Lung (tissue), 12 donors: ENCODE results near the gene DNAJC1. TPM values are rescaled to one million over a fixed set of nuclear protein-coding genes. Genes with fewer than 3 reads are reported as not detected.

Experiments used
- ATAC-seq: fragments of 200-7000 bp; cut with Tn5 transposase; one replicate; pipeline ENCODE4 v1.9.1; 2020; ENCODE audit warnings: moderate number of reproducible peaks; ENCODE audit not compliant: insufficient read depth, low FRiP score
- DNase-seq, 3 donors: peaks; one replicate each; pipeline ENCODE4 v3.0.0-alpha.2; 2013 to 2017
- H3K27ac ChIP-seq, 2 donors: one replicate each; pipeline ENCODE4 v1.5.1; 2013; ENCODE audit warnings: mild to moderate bottlenecking in 2 of 2, moderate library complexity in 2 of 2, control low read depth in 1 of 2, inconsistent platforms in 1 of 2, low read depth in 1 of 2, low read length in 1 of 2
- H3K27me3 ChIP-seq, 3 donors: one replicate each; pipeline ENCODE4 v1.5.1; 2013; ENCODE audit warnings: low read length in 2 of 3; ENCODE audit not compliant: control insufficient read depth in 3 of 3, insufficient read depth in 3 of 3
- H3K36me3 ChIP-seq, 4 donors: one replicate each; pipeline ENCODE4 v1.5.1; 2013; ENCODE audit warnings: low read length in 4 of 4, mild to moderate bottlenecking in 1 of 4, moderate library complexity in 1 of 4; ENCODE audit not compliant: control insufficient read depth in 4 of 4, insufficient read depth in 4 of 4
- H3K4me1 ChIP-seq, 5 donors: one replicate each; pipeline ENCODE4 v1.5.1; 2013; ENCODE audit warnings: low read length in 5 of 5, mild to moderate bottlenecking in 2 of 5, moderate library complexity in 1 of 5; ENCODE audit not compliant: control insufficient read depth in 5 of 5, insufficient read depth in 5 of 5
- H3K4me3 ChIP-seq: one replicate; pipeline ENCODE4 v1.5.1; 2013; ENCODE audit warnings: mild to moderate bottlenecking, control low read depth, moderate library complexity
- H3K9ac ChIP-seq, 2 donors: one replicate each; pipeline ENCODE4 v1.5.1; 2013; ENCODE audit warnings: low read length in 2 of 2, control low read depth in 1 of 2; ENCODE audit not compliant: insufficient read depth in 1 of 2
- H3K9me3 ChIP-seq, 4 donors: one replicate each; pipeline ENCODE4 v1.5.1; 2013; ENCODE audit warnings: low read length in 3 of 4, mild to moderate bottlenecking in 1 of 4, moderate library complexity in 1 of 4; ENCODE audit not compliant: control insufficient read depth in 4 of 4, insufficient read depth in 3 of 4
- CTCF ChIP-seq: IDR thresholded peaks from 2 replicates; pipeline ENCODE4 v1.5.1; 2012; ENCODE audit warnings: mild to moderate bottlenecking; ENCODE audit errors: control extremely low read depth, extremely low read depth
- WGBS, 2 donors: extraction: QIAGEN DNeasy Blood & Tissue Kit; methylation state at CpG; one replicate each; pipeline ENCODE4 v1.1.7; 2013; 5-methylcytosine and 5-hydroxymethylcytosine counted together
- polyA plus RNA-seq, 2 donors: library from polyadenylated mRNA; stranded (reverse); fragments of 200-250 nt; gene quantifications; one replicate each; pipeline ENCODE4 v1.2.1, GENCODE V29; 2013
- total RNA-seq, 2 donors: library from RNA; depleted of rRNA in 1 of 2; stranded (reverse); fragments of >200 nt in 1 of 2; gene quantifications; one replicate each; pipeline ENCODE4 v1.2.1, GENCODE V29; 2014 to 2021
- donor health status: control.
- donor health status: control.
- donor health status: Bipolar disorder and iron deficiency.
- donor health status: healthy.
- donor health status: DM: yes; HTN: yes; CAD: no.

DNAJC1 gene
- total and polyA plus RNA-seq, 4 donors = 31.0 to 38.2 (median 35.6) TPM

GRCh38 chr10:21808550-21808949, 195.0 kb downstream of the DNAJC1 start:
- 92 to 97% methylated on average over 3 of the region's 3 CpGs for WGBS, 2 donors
- Histone ChIP-seq H3K36me3 (peaks cover 0 to under 1% (median 0%) of the 10 kb centered on the region in 4 donors), H3K4me1 (peaks cover 0 to 5% (median 0%) of the 10 kb centered on the region in 5 donors), H3K9ac (no peak overlapping the region), H3K27ac (no peak overlapping the region), H3K4me3 (no peak overlapping the region), H3K9me3 (no peaks in the 10 kb centered on the region), H3K27me3 (no peaks in the 10 kb centered on the region)
- DNase-seq (no peak), ATAC-seq (no peak)
- TF ChIP-seq CTCF = no peak

- no peaks in the 10 kb centered on the region for H3K9me3 ChIP-seq
- H3K4me3 ChIP-seq = no peak overlapping the region
- no peaks in the 10 kb centered on the region for H3K27me3 ChIP-seq
- no peak for TF ChIP-seq CTCF
- H3K27ac ChIP-seq = no peak overlapping the region
- H3K9ac ChIP-seq = no peak overlapping the region
- H3K36me3 ChIP-seq = no peaks in the 10 kb centered on the region
- DNase-seq = no peak
- no peak for ATAC-seq
- H3K4me1 ChIP-seq = peaks cover 0 to 5% (median 0%) of the 10 kb centered on the region in 5 donors
- 75 to 81% methylated on average over 5 of the region's 5 CpGs for WGBS, 2 donors
Observed at GRCh38 chr10:21807180-21807579, 196.3 kb downstream of the DNAJC1 start.

GRCh38 chr10:21803374-21803773, 200.2 kb downstream of the DNAJC1 start:
- Histone ChIP-seq H3K27ac (no peak overlapping the region), H3K27me3 (no peaks in the 10 kb centered on the region), H3K36me3 (peaks cover 0 to 4% (median 0%) of the 10 kb centered on the region in 4 donors), H3K4me1 (peaks cover 0 to 5% (median 0%) of the 10 kb centered on the region in 5 donors), H3K4me3 (no peak overlapping the region), H3K9ac (no peak overlapping the region), H3K9me3 (no peaks in the 10 kb centered on the region)
- DNase-seq = no peak
- 8 to 78% methylated on average over 1 of the region's 1 CpG for WGBS, 2 donors
- no peak for TF ChIP-seq CTCF
- no peak for ATAC-seq

- H3K4me1 ChIP-seq = peaks cover 0 to 5% (median 0%) of the 10 kb centered on the region in 5 donors
- H3K9ac ChIP-seq = no peak overlapping the region
- WGBS, 2 donors = 97 to 99% methylated on average over 5 of the region's 5 CpGs
- TF ChIP-seq CTCF = no peak
- no peak for ATAC-seq
- DNase-seq = no peak
- H3K27me3 ChIP-seq = no peaks in the 10 kb centered on the region
- no peak overlapping the region for H3K4me3 ChIP-seq
- peaks cover 0 to 4% (median 0%) of the 10 kb centered on the region in 4 donors for H3K9me3 ChIP-seq
- no peak overlapping the region for H3K27ac ChIP-seq
- H3K36me3 ChIP-seq = peaks cover 0 to 10% (median 3%) of the 10 kb centered on the region in 4 donors
Observed at GRCh38 chr10:21801609-21802008, 201.9 kb downstream of the DNAJC1 start.
